ENCODE data around the gene CD276.
"Not testable (repeated sequence)": the region's sequence is repeated elsewhere in the genome, so short reads cannot be mapped to it uniquely, and the experiment has no call there.

The CD276 gene

DNA sequence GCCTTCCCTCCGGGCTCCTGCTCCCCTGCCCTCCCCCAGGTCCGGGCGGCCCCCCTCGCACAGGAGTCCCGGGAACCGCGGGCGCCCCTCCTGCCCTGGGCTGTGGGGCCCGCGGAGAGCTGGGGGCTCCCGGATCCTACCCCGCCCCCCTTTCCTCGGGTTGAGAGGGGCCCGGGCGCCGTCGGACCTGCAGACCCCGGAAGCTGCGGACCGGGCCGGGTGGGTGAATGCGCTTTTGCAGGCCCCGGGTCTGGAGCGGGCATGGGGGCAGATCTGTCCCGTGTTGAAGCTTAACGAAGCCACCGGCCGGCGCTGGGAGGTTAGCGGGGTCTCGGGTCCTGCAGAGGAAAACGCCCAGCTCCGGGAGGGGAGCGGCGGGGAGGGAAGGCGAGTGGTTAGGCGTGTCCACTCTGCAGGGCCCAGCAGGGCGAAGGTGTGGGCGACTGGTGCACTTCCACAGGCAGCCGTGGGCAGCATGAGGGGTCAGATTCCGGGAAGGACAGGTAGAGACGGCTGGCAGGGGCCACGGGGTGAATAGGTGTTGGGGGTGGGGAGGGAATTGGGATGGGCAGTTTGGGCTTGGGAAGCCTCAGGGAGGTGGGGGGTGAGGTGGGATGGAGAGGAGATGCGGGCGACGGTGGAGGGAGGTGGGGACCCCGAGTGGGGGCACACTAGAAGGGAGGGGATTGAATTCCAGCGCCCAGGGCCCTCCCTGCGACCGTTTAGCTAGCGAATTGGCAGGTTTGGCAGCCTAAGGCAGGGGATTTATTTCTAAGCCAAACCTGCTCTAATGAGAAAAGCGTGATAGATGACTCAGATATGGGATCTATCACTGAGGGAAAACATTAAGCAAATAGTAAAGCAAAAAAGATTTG is 635 bp downstream of the CD276 start:
- peak in 1 of 2 experiments; percentile 44 for DNase-seq (ENCODE audit: low read depth in 2 of 2)

GRCh38 chr15:73685981-73686380 is 1.8 kb downstream of the CD276 start:
- DNase-seq (ENCODE audit: low read depth in 2 of 2) = no peak

GRCh38 chr15:73686781-73687256 is 2.6 kb downstream of the CD276 start:
- no peak for DNase-seq (ENCODE audit: low read depth in 2 of 2)

DNA sequence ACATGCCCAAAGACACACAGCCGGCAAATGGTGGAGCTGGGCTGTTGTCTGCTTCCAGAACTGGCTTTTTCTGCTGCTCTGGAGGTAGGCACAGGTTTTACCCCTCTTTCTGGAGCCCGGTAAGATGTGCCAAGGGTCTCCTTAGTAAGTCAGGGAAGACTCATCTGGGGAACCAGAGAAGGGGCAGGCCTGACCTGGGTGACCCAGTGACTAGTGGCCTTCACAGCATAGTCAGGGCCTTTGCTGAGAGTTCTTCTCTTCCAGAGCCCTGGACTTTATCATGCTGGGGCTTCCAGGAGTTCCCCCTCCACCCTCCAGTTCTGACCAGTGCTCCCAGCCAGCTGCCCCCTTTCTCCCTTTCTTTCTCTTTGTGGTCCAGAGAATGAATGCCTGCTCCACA is 3.2 kb downstream of the CD276 start:
- DNase-seq (ENCODE audit: low read depth in 2 of 2) = no peak

- no peak for DNase-seq (ENCODE audit: low read depth in 2 of 2)
Observed at GRCh38 chr15:73688455-73688854, 4.3 kb downstream of the CD276 start.

- no peak for DNase-seq (ENCODE audit: low read depth in 2 of 2)
Observed at GRCh38 chr15:73691396-73691795, 7.2 kb downstream of the CD276 start.

DNA sequence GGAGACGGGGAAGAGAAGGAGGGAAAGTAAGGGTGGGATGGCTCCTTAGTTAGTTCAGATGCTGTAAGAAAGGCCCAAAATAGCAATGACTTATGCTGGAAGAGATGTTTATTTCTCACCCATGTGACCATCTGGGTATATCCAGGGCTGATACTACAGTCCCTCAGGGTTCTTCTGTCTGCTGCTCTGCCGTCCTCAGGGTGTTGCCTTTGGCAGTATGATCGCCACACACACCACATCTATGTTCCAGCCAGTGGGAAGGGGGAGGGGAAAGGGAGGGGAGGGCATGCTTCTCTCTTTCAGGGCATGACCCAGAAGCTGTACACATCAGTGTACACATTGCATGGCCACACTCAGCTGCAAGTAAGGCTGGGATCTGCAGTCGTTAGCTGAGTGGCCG is 10.2 kb downstream of the CD276 start:
- no peak for DNase-seq (ENCODE audit: low read depth in 2 of 2)

- no peak for DNase-seq (ENCODE audit: low read depth in 2 of 2)
Observed at GRCh38 chr15:73695773-73696640, 11.8 kb downstream of the CD276 start.

GRCh38 chr15:73696641-73697001 is 12.4 kb downstream of the CD276 start:
- no peak for DNase-seq (ENCODE audit: low read depth in 2 of 2)

GRCh38 chr15:73697033-73697467 is 12.9 kb downstream of the CD276 start:
- peak; percentile 81 to 83 for DNase-seq (ENCODE audit: low read depth in 2 of 2)

- DNase-seq (ENCODE audit: low read depth in 2 of 2) = no peak
Observed at GRCh38 chr15:73699249-73700040, 15.3 kb downstream of the CD276 start.

DNA sequence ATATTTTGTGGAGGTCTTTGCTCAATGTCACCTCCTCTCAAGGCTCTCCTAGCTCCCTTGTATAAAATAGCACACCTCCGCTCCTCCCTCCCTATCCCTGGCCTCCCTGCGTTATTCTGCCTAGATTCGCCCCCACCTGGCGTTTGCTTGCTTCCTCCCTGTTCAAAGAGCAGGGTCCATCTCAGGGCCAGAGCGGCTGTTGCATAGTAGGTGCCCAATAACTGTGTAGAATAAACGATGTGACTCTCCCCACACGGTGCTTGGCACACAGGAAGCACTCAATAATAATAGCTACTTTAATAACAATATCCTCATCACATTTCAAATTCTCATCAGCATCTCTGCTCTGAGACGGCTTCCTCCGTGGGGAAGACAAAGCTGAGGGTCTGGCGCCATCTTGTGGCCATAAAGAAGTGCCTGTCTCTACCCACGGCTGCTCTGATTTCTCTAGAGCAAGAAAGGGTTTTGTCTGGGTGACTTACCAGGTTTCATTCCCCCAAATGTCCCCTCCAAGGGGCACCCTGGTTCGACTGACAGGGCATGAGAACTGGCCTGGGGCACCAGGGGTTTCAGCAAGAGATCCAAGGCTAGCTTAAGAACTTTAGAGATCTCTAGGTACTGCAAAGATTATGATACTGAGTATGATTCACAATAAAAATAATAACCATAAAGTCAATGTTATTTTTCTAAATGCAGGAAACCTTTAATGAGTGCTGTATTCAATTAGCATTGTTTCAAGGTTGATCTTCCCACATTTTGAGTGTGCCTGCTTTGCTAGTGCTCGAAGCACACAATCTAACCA is 16.1 kb downstream of the CD276 start:
- DNase-seq (ENCODE audit: low read depth in 2 of 2) = peak in 1 of 2 experiments; percentile 50

DNA sequence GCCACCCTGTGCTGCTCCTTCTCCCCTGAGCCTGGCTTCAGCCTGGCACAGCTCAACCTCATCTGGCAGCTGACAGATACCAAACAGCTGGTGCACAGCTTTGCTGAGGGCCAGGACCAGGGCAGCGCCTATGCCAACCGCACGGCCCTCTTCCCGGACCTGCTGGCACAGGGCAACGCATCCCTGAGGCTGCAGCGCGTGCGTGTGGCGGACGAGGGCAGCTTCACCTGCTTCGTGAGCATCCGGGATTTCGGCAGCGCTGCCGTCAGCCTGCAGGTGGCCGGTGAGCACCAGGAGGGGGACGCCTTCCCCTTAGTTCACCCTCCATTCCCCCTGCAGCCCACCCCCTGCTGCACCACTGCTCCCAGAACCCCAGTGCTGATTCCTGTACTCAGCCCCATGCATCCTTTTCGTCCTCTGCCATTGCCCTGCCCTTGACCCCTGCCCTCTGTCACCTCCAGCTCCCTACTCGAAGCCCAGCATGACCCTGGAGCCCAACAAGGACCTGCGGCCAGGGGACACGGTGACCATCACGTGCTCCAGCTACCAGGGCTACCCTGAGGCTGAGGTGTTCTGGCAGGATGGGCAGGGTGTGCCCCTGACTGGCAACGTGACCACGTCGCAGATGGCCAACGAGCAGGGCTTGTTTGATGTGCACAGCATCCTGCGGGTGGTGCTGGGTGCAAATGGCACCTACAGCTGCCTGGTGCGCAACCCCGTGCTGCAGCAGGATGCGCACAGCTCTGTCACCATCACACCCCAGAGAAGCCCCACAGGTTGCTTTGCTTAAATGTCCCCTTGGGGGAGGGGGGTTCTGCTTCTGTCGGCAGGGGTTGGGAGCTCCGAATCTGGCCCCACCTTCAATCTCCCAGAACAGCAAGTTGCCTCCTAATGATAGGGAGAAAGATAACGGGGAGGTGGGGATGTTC is 18.4 kb downstream of the CD276 start:
- not testable (repeated sequence) for DNase-seq (ENCODE audit: low read depth in 2 of 2)

DNA sequence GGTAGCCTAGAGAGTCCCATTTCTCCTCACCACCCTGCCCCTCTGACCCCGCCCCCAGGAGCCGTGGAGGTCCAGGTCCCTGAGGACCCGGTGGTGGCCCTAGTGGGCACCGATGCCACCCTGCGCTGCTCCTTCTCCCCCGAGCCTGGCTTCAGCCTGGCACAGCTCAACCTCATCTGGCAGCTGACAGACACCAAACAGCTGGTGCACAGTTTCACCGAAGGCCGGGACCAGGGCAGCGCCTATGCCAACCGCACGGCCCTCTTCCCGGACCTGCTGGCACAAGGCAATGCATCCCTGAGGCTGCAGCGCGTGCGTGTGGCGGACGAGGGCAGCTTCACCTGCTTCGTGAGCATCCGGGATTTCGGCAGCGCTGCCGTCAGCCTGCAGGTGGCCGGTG is 19.4 kb downstream of the CD276 start:
- DNase-seq (ENCODE audit: low read depth in 2 of 2) = not testable (repeated sequence)

- not testable (repeated sequence) for DNase-seq (ENCODE audit: low read depth in 2 of 2)
Observed at GRCh38 chr15:73704142-73704868, 20.1 kb downstream of the CD276 start.

DNA sequence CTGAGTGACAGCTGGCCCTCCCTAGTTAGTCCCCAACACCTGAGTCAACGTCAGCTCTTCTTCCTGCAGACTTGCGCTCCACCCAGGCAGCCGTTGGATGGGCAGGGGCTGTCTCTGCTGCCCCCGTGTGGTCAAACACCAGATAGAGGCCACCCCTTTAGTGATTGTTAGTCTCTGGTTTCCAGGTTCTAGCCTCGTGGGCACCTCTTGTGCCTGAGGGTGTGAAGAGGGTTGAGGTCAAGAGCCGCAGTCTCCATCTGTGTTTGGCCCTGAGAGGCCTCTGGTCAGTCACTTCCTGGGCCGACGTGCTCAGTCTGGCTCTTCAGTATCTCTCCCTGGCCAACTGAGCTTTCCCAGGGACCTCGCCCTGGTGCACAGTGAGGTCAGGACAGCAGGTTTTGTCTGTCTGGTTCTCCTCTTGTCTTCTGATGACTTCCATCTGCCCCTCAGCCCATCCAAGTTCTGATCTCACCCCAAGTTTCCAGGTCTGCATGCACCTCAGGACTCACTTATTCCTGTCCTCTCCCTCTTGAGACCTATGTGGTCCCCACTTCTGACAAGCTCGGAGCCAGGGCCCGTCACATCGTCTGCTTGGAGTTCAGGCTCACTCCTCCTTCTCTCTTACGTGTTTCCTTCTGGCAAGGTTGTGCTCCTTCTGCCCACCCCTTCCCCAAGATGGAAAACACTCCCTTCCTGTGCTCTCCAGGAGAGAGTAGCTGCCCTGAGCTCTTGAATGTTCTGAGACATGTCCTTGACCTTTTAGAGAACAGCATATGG is 20.9 kb downstream of the CD276 start:
- no peak for DNase-seq (ENCODE audit: low read depth in 2 of 2)

DNA sequence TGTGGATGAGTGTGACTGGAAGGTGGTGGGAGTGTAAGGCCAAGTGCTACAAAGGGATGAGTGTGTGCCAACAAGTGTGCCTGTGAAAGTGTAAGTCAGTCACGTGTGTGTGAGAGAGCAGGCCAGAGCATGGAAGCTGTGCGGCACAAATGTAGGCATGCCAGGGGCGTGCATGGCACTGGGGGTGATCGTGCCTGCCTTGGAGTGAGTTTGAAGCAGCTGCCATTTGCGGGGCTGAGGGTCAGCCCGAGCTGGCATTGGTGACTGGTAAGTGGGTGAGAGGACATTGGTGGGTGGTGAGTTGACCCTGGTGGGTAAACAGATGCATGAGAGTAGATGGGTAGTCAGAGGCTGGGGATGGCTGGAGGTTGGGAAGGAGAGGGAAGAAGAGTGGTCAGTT is 24.5 kb downstream of the CD276 start:
- no peak for DNase-seq (ENCODE audit: low read depth in 2 of 2)

DNA sequence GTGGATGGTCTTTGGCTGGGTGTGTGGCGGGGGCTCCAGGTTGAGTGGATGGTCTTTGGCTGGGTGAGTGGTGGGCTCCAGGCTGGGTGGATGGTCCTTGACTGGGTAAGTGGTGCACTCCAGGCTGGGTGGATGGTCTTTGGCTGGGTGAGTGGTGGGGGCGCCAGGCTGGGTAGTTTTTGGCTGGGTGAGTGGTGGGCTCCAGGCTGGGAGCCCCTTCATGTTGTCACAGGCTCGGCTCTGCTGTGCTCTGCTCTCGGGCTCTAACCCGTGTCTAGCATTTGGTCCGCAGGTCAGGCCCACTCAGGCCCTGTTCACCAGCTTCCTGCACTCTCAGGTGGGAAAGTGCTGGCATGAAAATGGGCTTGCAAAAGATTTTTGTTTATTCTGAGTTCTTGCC is 25.1 kb downstream of the CD276 start:
- DNase-seq (ENCODE audit: low read depth in 2 of 2) = no peak
